H1 (cell line): Measurements from ENCODE around the gene AFTPH. TPM values are rescaled to one million over a fixed set of nuclear protein-coding genes. Genes with fewer than 3 reads are reported as not detected.
A peak's percentile ranks its signal among the peaks of the same experiment; 100 is the strongest.

Experiments
- CTCF ChIA-PET: fragments of 300-600 bp; sonication (Branson Sonifier 250); formaldehyde crosslinking; loops from one replicate; lab custom pipeline; 2021; ENCODE audit not compliant: partially characterized antibody; lab: Charles Lee
- POLR2A ChIA-PET: fragments of 300-600 bp; sonication (Branson Sonifier 250); formaldehyde crosslinking; loops from one replicate; lab custom pipeline; 2021; ENCODE audit warnings: inconsistent platforms; ENCODE audit not compliant: partially characterized antibody; lab: Charles Lee
- DNase-seq, 2 experiments: peaks; one replicate each; pipeline versions ENCODE4 v3.0.0 to v3.0.0-alpha.2; 2010 to 2022; ENCODE audit warnings: low spot score in 2 of 2, low read depth in 1 of 2, mixed read lengths in 1 of 2
- FAIRE-seq: peaks from 2 replicates; lab custom pipeline; 2011; peaks lifted over from hg19 to GRCh38; lab: Jason Lieb, UNC
- H2AFZ ChIP-seq: 2 replicates; pipeline ENCODE4 v1.8.1; 2012; ENCODE audit warnings: low read length, inconsistent platforms
- H2AK5ac ChIP-seq: 2 replicates; pipeline ENCODE4 v1.6.1; 2013; ENCODE audit warnings: low read depth, low read length
- H2BK120ac ChIP-seq: replicated peaks from 2 replicates; pipeline ENCODE3; 2013; ENCODE audit warnings: low read depth, low read length, inconsistent platforms
- H2BK12ac ChIP-seq: 2 replicates; pipeline ENCODE4 v1.6.1; 2013; ENCODE audit warnings: low read depth, low read length
- H2BK15ac ChIP-seq: 2 replicates; pipeline ENCODE4 v1.6.1; 2013; ENCODE audit warnings: low read length
- H2BK20ac ChIP-seq: 2 replicates; pipeline ENCODE4 v1.6.1; 2013; ENCODE audit warnings: low read length
- H2BK5ac ChIP-seq: 2 replicates; pipeline ENCODE4 v1.6.1; 2013; ENCODE audit warnings: low read depth, low read length
- H3K14ac ChIP-seq: 2 replicates; pipeline ENCODE4 v1.6.1; 2013; ENCODE audit warnings: inconsistent platforms; ENCODE audit not compliant: insufficient read length
- H3K18ac ChIP-seq: 2 replicates; pipeline ENCODE4 v1.6.1; 2013; ENCODE audit warnings: low read length; ENCODE audit errors: extremely low read depth
- H3K23ac ChIP-seq: 2 replicates; pipeline ENCODE4 v1.6.1; 2013; ENCODE audit warnings: inconsistent platforms; ENCODE audit not compliant: insufficient read length
- H3K23me2 ChIP-seq: 2 replicates; pipeline ENCODE4 v1.6.1; 2013; ENCODE audit warnings: low read depth, low read length
- H3K27ac ChIP-seq: 2 replicates; pipeline ENCODE4 v1.6.1; 2011; ENCODE audit warnings: low read depth, low read length, inconsistent platforms
- H3K27me3 ChIP-seq, 4 experiments: replicated peaks in 1 of 4; 1 replicate in 1 of 4; 2 replicates in 3 of 4; pipeline versions ENCODE4 v1.6.1 to v1.8.1; 2011 to 2013; ENCODE audit warnings: low read length in 3 of 4, mild to moderate bottlenecking in 3 of 4, inconsistent platforms in 2 of 4, mixed read lengths in 2 of 4, moderate library complexity in 1 of 4; ENCODE audit not compliant: control insufficient read depth in 3 of 4, insufficient read depth in 3 of 4; ENCODE audit errors: extremely low read depth in 1 of 4
- H3K36me3 ChIP-seq, 4 experiments: 2 replicates each; pipeline versions ENCODE4 v1.6.1 to v1.8.1; 2011 to 2013; ENCODE audit warnings: mild to moderate bottlenecking in 4 of 4, low read length in 3 of 4, moderate library complexity in 2 of 4, control low read depth in 1 of 4, inconsistent platforms in 1 of 4; ENCODE audit not compliant: insufficient read depth in 4 of 4, control insufficient read depth in 2 of 4
- H3K4ac ChIP-seq: replicated peaks from 2 replicates; pipeline ENCODE3; 2013; ENCODE audit warnings: low read length, low read depth, mixed read lengths, inconsistent platforms; ENCODE audit not compliant: insufficient read length
- H3K4me1 ChIP-seq, 4 experiments: replicated peaks in 1 of 4; 1 replicate in 1 of 4; 2 replicates in 3 of 4; pipeline versions ENCODE4 v1.6.1 to v1.8.1; 2011 to 2013; ENCODE audit warnings: low read length in 3 of 4, inconsistent platforms in 2 of 4, mixed read lengths in 1 of 4; ENCODE audit not compliant: insufficient read depth in 4 of 4, control insufficient read depth in 3 of 4
- H3K4me2 ChIP-seq, 2 experiments: 2 replicates each; pipeline versions ENCODE4 v1.6.1 to v1.8.1; 2011 to 2013; ENCODE audit warnings: low read depth in 2 of 2, low read length in 2 of 2, control low read depth in 1 of 2, inconsistent platforms in 1 of 2, mild to moderate bottlenecking in 1 of 2; ENCODE audit not compliant: insufficient read depth in 1 of 2
- H3K4me3 ChIP-seq, 4 experiments: fragments of 200-600, 300-600 bp in 1 of 4; sonication (generic), shearing (Covaris generic), sonication (Bioruptor Twin) in 1 of 4; 2 replicates each; pipeline versions ENCODE4 v1.5.1 to v1.8.1; 2011 to 2016; ENCODE audit warnings: low read length in 4 of 4, low read depth in 3 of 4, control low read depth in 2 of 4, inconsistent platforms in 2 of 4, mild to moderate bottlenecking in 2 of 4, mixed read lengths in 1 of 4, moderate library complexity in 1 of 4; ENCODE audit not compliant: insufficient read depth in 2 of 4; ENCODE audit errors: extremely low read depth in 1 of 4
- H3K56ac ChIP-seq: replicated peaks from 2 replicates; pipeline ENCODE3; 2013; ENCODE audit warnings: low read depth, mild to moderate bottlenecking, mixed read lengths, low read length, inconsistent platforms; ENCODE audit not compliant: insufficient read length
- H3K79me1 ChIP-seq: 2 replicates; pipeline ENCODE4 v1.6.1; 2013; ENCODE audit warnings: low read depth, low read length, control low read depth
- H3K79me2 ChIP-seq, 2 experiments: 2 replicates each; pipeline versions ENCODE4 v1.6.1 to v1.8.1; 2012 to 2013; ENCODE audit warnings: low read length in 2 of 2, mild to moderate bottlenecking in 2 of 2, inconsistent platforms in 1 of 2; ENCODE audit not compliant: insufficient read depth in 2 of 2, control insufficient read depth in 1 of 2
- H3K9ac ChIP-seq, 4 experiments: replicated peaks in 1 of 4; 1 replicate in 1 of 4; 2 replicates in 3 of 4; pipeline versions ENCODE4 v1.6.1 to v1.8.1; 2011 to 2013; ENCODE audit warnings: low read depth in 3 of 4, low read length in 3 of 4, control low read depth in 2 of 4, mild to moderate bottlenecking in 2 of 4, moderate library complexity in 2 of 4, inconsistent platforms in 1 of 4; ENCODE audit errors: extremely low read depth in 1 of 4
- H3K9me3 ChIP-seq, 2 experiments: 2 replicates each; pipeline versions ENCODE4 v1.6.1 to v1.8.1; 2012 to 2013; ENCODE audit warnings: mild to moderate bottlenecking in 2 of 2, moderate library complexity in 2 of 2, control low read depth in 1 of 2, inconsistent platforms in 1 of 2, low read depth in 1 of 2, low read length in 1 of 2, mixed read lengths in 1 of 2; ENCODE audit not compliant: insufficient read depth in 2 of 2
- H4K20me1 ChIP-seq, 2 experiments: replicated peaks in 1 of 2; 2 replicates each; pipeline versions ENCODE3 to v1.8.1; 2011 to 2013; ENCODE audit warnings: inconsistent platforms in 2 of 2, low read length in 2 of 2, mild to moderate bottlenecking in 1 of 2; ENCODE audit not compliant: insufficient read depth in 2 of 2, control insufficient read depth in 1 of 2
- H4K5ac ChIP-seq: 2 replicates; pipeline ENCODE4 v1.6.1; 2013; ENCODE audit warnings: low read length, low read depth, mixed read lengths, inconsistent platforms; ENCODE audit not compliant: insufficient read length
- H4K8ac ChIP-seq: 2 replicates; pipeline ENCODE4 v1.8.0; 2013; ENCODE audit warnings: mild to moderate bottlenecking, moderate library complexity, low read length, inconsistent platforms; ENCODE audit not compliant: insufficient read depth; ENCODE audit errors: extremely low read depth
- H4K91ac ChIP-seq: replicated peaks from 2 replicates; pipeline ENCODE3; 2013; ENCODE audit warnings: low read length, mixed read lengths, inconsistent platforms; ENCODE audit not compliant: insufficient read length
- ATF3 ChIP-seq: IDR thresholded peaks from 2 replicates; pipeline ENCODE4 v1.6.1; 2011; ENCODE audit warnings: low read depth, mild to moderate bottlenecking, low read length; ENCODE audit not compliant: insufficient read depth
- BACH1 ChIP-seq: IDR thresholded peaks from 2 replicates; pipeline ENCODE4 v1.6.1; 2012; ENCODE audit warnings: low read length, improper control_type of control experiment
- BCL11A ChIP-seq, 2 experiments: IDR thresholded peaks; one replicate each; pipeline ENCODE4 v1.6.1; 2011; ENCODE audit warnings: low read depth in 2 of 2, low read length in 2 of 2, mild to moderate bottlenecking in 2 of 2
- CBX8 ChIP-seq: fragments of 300-800, 300-1000 bp; sonication (generic); IDR thresholded peaks from 2 replicates; pipeline ENCODE4 v1.7.1; 2016; ENCODE audit warnings: low read depth, low read length, borderline replicate concordance
- CHD1 ChIP-seq: IDR thresholded peaks from 2 replicates; pipeline ENCODE4 v1.6.1; 2012; ENCODE audit warnings: low read depth, low read length, improper control_type of control experiment
- JUND ChIP-seq: IDR thresholded peaks from 2 replicates; pipeline ENCODE4 v1.6.1; 2011; ENCODE audit warnings: mild to moderate bottlenecking, improper control_type of control experiment, low read length
- RFX5 ChIP-seq: IDR thresholded peaks from 2 replicates; pipeline ENCODE4 v1.6.1; 2011; ENCODE audit warnings: low read depth, low read length, improper control_type of control experiment, borderline replicate concordance
- SIX5 ChIP-seq: IDR thresholded peaks from 2 replicates; pipeline ENCODE4 v1.6.1; 2011; ENCODE audit warnings: mild to moderate bottlenecking, low read depth, low read length
- TEAD4 ChIP-seq: IDR thresholded peaks from 2 replicates; pipeline ENCODE4 v1.6.1; 2012; ENCODE audit warnings: low read depth, low read length, inconsistent platforms, mixed read lengths
- YY1 ChIP-seq: IDR thresholded peaks from 2 replicates; pipeline ENCODE4 v1.6.1; 2011; ENCODE audit warnings: low read depth, mild to moderate bottlenecking, low read length
- WGBS, 2 experiments: shearing (Covaris generic) in 1 of 2; methylation state at CpG; one replicate each; pipeline versions ENCODE4 v1.1.6 to v1.1.7; 2013 to 2015; ENCODE audit warnings: low lambda C conversion rate in 2 of 2, mixed read lengths in 2 of 2, inconsistent platforms in 1 of 2, low coverage in 1 of 2, missing lambda C conversion rate in 1 of 2; ENCODE audit not compliant: insufficient replicate concordance in 2 of 2, insufficient coverage in 1 of 2, insufficient read length in 1 of 2; ENCODE audit errors: extremely low coverage in 1 of 2, missing lambda C conversion rate in 1 of 2; 5-methylcytosine and 5-hydroxymethylcytosine counted together
- polyA plus RNA-seq, 7 experiments: library from polyadenylated mRNA; depleted of rRNA in 3 of 7; stranded (reverse) in 5 of 7; unstranded in 2 of 7; fragments of >200 nt in 5 of 7; fragments of 200-250 nt in 2 of 7; gene quantifications; 1 replicate in 5 of 7; 2 replicates in 1 of 7; 4 replicates in 1 of 7; pipeline versions ENCODE4 v1.2.1 to v1.2.3, GENCODE V29; 2011 to 2013; ENCODE audit warnings: missing spikeins in 2 of 7, mixed read lengths in 2 of 7
- total RNA-seq: library from RNA; stranded (reverse); fragmentation: NEBNext Ultra II Directional; extraction: Animal tissue kit (Norgen Biotek cat#: 25700); gene quantifications from 2 replicates; pipeline ENCODE4 v1.2.1, GENCODE V29; 2021
- TF ChIP-seq, protein P1 (sequence below): IDR thresholded peaks from 2 replicates; pipeline ENCODE4 v1.6.1; 2012; ENCODE audit warnings: low read length, inconsistent platforms

Gene AFTPH
- total and polyA plus RNA-seq, 2 of the 8 experiments (the other 6 are each of a cell fraction or from before 2014, with no cell fraction given): 7.3 to 15.0 TPM

DNA sequence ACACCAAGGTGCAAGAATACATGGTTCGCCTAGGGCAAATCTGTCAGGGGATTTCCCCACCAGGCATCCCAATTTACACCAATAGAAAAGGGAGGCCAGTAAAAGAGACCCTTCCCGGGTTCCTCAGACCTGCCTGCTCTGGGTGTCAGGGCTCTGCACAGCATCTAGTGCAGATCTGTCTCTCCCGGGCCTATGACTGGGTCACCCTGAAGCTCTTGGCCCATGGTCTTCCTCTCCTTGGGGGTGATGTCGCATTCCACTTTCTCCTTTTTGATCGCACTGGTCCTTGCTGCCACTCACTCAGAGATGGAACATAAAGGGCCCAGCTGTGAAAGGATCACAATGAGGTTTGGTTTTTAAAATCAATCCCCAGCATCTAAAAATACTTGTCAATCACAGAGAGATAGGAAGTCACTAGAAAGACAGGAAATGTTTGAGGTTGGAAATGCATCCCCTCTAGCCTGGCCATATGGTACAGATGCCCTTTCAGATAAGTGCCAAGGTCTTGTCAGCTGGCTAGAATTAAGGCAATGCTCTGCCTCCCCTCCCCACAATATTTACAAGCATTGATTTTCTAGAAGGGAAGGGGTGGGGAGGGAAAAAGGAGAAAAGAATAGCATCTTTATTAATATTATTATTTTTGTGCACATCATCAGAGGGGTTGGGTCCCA is 34.9 kb upstream of the AFTPH start:
- no peak for FAIRE-seq
- H3K4ac ChIP-seq: no peak overlapping the region
- TF ChIP-seq CHD1 (no peak), TEAD4 (no peak), CBX8 (no peak), RFX5 (no peak), BCL11A (IDR thresholded peaks at IDR 0.05; ENCODE audit: low read depth in 2 of 2, low read length in 2 of 2) (no peak), BACH1 (no peak), ATF3 (no peak), SIX5 (no peak), JUND (no peak), YY1 (no peak)
- TF ChIP-seq, protein P1, sequence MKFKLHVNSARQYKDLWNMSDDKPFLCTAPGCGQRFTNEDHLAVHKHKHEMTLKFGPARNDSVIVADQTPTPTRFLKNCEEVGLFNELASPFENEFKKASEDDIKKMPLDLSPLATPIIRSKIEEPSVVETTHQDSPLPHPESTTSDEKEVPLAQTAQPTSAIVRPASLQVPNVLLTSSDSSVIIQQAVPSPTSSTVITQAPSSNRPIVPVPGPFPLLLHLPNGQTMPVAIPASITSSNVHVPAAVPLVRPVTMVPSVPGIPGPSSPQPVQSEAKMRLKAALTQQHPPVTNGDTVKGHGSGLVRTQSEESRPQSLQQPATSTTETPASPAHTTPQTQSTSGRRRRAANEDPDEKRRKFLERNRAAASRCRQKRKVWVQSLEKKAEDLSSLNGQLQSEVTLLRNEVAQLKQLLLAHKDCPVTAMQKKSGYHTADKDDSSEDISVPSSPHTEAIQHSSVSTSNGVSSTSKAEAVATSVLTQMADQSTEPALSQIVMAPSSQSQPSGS: no peak

More for the DNA sequence above, 34.9 kb upstream of the AFTPH start:
- H3K79me1 ChIP-seq: no peaks in the 10 kb centered on the region
- H3K18ac ChIP-seq: no peak overlapping the region
- no peak overlapping the region for H3K27ac ChIP-seq
- no peak overlapping the region for H2BK20ac ChIP-seq
- H3K27me3 ChIP-seq: peaks cover 0 to 3% (median 0%) of the 10 kb centered on the region in 4 experiments; a peak in 1 of 7 replicates
- H3K4me2 ChIP-seq: no peak overlapping the region
- H3K4me3 ChIP-seq: no peak overlapping the region
- H3K36me3 ChIP-seq: no peaks in the 10 kb centered on the region
- no peak overlapping the region for H3K56ac ChIP-seq
- no peak overlapping the region for H2BK120ac ChIP-seq
- no peak overlapping the region for H3K14ac ChIP-seq
- no peaks in the 10 kb centered on the region for H3K23me2 ChIP-seq
- H4K5ac ChIP-seq: no peak overlapping the region
- H3K79me2 ChIP-seq: no peaks in the 10 kb centered on the region; a peak in 1 of 4 replicates
- H2AFZ ChIP-seq: no peak overlapping the region
- H2BK5ac ChIP-seq: no peak overlapping the region
- H2BK15ac ChIP-seq: 0 out of 2 replicates have a peak overlapping the region, but pooled peaks have one; percentile 12
- DNase-seq: no peak
- no peak overlapping the region for H2BK12ac ChIP-seq
- H3K4me1 ChIP-seq: peaks cover 5 to 15% (median 11%) of the 10 kb centered on the region in 4 experiments
- no peak overlapping the region for H4K8ac ChIP-seq
- WGBS, 2 experiments: 76% methylated on average over 5 of the region's 5 CpGs; no CpG with 5 or more reads in 1 of the 2 experiments
- H4K20me1 ChIP-seq: no peaks in the 10 kb centered on the region
- H2AK5ac ChIP-seq: no peak overlapping the region
- H3K9ac ChIP-seq: no peak overlapping the region
- H3K23ac ChIP-seq: no peak overlapping the region
- H4K91ac ChIP-seq: no peak overlapping the region
- H3K9me3 ChIP-seq: no peaks in the 10 kb centered on the region
- POLR2A ChIA-PET: no interaction called here
- CTCF ChIA-PET: interaction anchor here (1.1 to 13.1 kb wide), 9 partner anchors 11 to 160 kb away, joined by 3 to 214 read pairs (median 20); no protein-coding TSS in a partner anchor
